GM21723 (cell line): ENCODE results near the gene C8B.

Source experiments
- ATAC-seq: cut with Tn5 transposase; IDR thresholded peaks from one replicate; pipeline ENCODE4 v1.9.1; 2021; ENCODE audit warnings: mild to moderate bottlenecking, moderate library complexity; ENCODE audit not compliant: unreplicated experiment

Gene C8B

DNA sequence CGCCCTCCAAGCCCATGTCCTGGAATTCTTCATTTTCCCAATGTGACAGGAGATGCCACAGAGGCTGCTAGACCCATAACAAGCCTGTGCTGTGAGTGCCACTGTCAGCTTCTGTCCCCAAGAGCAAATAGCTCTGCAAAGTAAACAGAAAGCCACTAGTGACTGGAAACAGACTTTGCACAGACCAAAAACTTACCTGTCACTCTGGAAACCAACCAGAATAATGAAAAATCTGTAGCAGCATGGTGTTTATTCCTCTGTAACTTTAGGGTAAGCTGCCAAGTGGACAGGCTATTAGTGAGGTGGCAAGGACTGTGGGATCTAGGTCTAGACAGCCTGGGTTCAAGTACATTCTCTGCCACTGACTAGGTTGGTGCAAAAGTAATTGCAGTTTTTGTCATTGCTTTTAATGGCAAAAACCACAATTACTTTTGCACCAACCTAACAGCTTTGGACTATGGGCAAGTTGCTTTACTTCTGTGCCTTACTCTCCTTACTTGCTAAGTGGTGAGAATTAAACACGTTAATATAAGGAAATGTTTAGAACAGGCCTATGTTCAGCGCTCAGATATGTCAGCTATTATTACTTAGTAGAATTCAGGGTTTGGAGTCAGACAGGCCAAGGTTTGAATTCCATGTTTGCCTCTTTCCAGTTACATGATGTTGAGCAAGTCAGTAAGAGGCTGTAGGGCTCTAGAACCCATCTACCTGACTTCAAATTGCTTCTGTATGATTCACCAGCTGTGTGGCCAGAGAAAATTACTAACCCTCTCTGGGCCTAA is at the start of gene C8B:
C8B (minus strand) TSS at position 100 of the 782 bp plus-strand sequence; CDS start at position 33, 67 bp downstream.
- no peak for ATAC-seq

DNA sequence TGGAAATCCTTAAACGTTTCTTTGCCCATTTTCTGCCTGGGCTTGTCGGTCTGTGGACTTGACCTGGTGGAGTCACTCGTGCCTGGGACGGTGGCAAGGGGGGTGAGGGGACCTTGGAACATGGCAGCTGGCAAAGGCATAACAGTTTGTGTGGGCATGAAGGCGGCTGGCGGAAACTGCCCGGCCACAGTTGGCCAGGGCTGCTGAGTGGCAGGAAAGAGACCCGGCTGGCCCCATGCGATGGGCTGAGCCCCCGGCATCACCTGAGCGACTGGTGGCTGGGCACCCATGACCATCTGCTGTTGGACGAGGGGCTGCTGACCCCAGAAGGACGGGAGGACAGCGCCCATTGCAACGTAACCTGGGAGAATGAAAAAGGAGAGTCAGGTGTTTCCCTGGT is 49.3 kb upstream of the C8B start:
- ATAC-seq: no peak

DNA sequence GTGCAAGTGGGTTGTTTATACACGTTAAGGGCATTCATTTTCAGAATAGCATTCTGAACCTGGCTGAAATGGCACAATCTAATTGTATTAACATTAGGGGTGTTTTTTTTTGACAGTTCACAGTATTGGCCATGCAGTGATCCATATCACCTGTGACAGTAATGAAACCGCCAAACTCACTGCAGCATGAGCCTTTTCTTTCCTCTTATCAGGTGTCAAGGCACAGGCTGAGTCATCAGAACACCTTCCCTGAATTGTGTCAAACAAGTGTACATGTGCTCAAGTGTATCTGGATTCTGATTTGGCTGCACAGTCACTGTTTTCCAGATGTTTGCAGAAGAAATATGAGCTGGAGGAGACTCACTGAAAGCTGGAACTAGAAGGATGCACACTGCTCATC is 47.7 kb upstream of the C8B start:
- no peak for ATAC-seq

DNA sequence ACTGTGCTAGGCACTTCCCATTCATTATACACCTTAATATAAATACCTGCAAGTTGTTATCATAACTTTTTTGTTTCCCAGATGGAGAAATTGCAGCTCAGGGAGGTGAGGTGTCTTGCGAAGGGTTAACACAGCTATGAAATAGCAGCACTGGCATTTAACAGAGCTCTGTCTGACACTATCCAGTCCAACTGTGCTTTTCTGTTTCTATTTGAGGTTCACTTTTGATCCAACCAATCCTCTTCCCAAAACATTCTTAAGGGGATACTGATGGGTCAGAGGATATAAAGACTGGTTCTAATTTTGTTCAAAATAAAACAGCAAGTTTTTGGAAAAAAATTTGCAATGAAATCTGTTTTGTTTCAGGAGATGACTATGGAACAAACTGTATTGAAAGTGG is 46.5 kb upstream of the C8B start:
- ATAC-seq: no peak

DNA sequence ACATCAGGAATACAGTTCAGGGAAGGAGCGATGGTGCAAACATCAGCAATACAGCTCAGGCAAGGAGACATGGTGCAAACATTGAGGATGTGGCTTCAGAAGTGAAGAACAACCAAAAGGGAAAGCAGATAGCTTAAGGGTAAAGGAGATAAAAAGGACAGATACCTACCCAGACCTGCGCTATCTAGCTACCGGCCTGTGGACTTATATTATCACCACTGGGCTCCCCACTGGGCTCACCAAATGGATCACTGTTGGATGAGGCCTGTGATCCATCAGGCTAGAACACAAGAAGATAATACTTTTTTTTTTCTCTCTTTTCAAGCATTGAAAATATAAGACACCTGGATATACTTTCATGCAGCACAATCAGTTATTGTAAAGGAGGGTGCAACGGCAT is 44.7 kb upstream of the C8B start:
- no peak for ATAC-seq

DNA sequence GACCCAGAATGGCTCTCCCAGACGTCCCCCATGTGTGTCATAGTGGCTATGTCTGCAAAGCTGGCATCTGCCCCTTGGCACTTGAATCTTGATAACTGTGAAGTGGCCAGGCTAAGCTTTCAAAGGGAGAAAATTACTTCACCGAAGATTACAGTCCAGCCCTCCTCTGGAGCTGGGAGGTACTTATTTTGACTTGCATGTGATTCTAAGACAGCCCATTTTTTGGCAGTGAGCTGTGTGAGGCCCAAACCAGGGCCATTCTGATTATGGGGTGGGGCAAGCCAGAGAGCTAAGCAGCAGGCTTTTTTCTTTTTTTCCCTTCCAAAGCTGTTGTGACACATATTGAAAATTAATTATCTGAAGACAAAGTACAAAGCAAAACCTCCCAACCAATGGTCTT is 42.1 kb upstream of the C8B start:
- no peak for ATAC-seq

DNA sequence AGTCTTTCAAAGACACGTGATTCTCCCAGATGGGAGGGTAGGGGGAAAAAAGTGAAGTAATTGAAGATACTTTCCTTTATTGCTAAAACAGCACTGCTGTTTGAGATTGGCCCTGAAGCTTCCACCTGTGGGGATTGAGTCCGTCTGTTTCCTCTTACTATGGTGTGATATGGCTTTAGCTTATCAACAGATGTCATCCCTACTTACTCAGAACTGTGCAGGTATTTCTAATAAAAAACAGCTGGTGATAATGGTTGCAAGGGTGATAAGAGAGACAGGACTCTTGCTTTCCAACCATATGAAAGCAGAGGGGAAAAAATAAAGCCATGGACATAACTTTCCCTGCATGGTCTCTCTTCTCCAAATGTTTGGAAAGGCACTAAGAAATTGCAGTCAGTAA is 41.7 kb upstream of the C8B start:
- ATAC-seq: no peak

DNA sequence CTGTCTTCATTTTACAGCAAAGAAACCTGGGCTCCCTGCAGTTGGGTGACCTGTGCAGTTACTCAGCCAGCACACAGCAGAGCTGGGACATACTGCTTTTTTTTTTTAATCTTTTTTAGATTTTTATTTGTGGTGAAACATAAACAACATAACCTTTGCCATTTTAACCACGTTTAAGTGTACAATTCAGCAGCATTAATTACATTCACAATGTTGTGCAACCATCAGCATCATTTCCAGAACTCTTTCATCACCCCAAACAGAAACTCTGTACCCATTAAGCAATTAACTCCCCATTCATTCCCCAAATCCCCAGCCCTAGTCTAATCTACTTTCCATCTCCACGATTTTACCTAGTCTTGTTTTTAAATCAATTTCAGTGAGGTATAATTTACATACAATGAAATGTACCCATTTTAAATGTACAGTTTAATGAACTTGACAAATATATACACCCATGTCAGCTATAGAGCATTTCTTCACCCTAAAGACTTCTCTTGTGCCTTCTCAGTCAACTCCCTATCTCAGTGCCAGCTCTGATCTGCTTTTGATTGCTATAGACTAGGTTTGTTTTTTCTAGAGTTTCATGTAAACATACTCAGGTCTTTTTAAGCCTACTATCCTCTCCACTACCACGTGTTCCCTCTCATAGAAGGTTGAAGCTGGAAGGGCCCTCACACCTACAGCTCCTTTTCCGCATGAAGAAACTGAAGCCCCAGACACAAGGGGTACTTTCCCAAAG is 37.8 kb upstream of the C8B start:
- no peak for ATAC-seq

DNA sequence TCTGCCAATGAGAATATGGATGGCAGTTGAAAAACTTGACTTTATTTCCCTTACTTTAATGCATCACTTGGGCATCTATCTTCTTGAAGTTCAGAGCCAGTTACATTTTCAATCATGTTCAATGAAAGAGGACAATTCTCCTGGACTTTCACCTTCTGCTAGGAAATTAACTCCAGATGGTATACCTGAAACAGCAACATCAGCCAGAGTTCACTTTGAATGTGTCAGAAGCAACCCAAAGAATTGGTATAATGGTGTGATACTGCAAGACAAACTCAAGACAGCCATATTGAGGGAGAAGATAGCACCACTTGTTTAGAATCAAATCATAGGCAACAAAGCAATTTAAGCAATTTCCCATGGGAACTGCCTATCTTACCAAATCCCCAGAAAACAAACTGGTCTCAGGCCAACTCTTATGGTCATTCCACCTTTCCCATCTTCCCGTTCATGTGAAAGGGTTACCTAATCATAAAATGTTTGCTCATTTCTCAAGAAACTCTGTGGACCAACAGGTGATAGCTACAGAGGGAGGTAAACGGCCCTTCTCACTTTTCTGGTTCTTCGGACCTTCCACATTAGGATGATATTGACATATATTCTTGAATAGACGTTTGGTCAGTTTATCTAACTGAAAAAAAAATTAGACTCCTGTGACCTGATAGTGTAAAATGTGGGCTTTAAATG is 29.7 kb upstream of the C8B start:
- ATAC-seq: no peak

DNA sequence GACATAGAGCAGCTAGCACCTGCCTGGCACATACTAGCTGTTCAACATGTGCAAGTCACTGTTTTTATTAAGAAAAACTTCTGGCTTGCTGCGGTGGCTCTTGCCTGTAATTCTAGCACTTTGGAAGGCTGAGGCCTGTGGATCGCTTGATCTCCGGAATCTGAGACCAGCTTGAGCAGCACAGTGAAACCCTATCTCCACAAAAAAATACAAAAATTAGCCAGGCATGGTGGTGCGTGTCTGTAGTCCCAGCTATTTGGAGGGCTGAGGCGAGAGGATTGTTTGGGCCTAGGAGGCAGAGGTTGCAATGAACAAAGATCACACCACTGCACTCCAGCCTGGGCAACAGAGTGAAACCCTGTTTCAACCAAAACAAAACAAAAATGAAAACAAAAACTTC is 27.7 kb upstream of the C8B start:
- ATAC-seq: no peak

DNA sequence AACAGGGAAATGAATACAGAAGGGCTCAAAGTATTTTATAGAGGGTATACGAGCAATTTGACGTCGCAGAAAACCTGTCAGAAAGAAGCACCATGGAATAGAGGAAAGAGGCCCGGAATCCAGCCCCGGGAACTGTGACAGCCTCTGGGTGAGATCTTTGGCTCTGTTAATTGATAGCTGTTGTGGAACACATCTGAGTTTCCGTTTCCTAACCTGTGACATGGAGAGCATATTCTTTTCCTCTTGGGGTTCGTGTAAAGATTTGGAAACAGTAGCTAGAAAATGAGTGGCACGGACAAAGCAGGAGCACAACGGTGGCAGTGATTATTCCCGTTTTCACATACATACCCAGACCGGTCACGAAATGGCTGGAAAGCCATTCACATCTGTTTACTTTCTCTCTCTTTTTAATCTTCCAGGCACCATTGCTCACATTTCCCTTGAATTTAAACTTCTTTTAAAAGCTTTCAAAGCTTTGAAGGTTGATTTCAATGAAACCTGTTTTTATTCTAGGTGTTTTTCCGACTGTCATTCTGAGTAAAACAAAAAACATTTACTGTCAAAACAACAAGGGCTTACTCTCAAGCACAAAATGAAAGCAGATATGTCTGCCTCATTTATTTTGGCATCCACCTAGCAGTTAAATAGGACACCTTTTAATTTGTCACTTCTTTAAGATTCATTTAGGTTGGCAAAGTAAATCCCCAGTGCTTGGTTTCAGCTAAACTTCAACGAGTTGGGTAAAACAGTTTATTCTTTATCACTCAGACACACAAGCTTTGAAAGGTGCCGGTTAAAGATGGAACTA is 26.7 kb upstream of the C8B start:
- ATAC-seq: no peak

DNA sequence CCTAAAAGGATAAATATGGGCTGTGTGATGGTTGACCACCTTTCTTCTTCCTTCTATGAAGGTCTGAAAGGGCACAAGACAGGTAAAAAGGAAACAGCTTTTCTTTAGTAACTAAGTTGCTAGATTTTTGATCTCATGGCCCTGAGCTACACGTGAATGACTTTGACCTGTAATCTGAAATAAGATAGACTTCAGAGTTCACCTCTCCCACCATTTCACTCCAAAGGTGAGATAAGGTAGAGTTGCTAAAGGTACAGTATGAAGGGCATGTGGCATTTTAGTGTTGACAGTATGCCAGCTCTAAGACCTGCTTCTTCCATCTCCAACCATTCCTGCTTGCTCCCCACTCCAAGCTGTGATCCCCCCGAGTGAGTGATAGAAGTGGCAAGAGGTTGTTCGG is 25.8 kb upstream of the C8B start:
- ATAC-seq: no peak

DNA sequence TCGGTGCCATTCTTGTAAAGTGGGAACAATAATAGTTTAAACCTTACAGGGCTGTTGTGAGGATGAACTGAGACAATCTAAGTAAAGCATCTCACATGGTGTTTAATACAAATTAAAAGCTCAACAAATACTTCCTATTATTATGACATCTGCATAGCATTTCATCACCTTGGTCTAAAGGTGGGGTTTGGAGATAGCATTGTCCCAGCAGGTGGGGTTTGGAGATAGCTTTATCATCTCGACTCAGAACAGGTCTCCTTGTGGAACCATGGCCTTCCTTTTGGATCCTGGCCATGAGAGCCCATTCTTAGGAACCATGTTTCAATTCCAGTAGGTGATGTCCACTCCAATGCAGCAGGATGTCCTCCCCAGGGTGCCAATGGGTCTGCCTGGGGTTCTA is 20.6 kb upstream of the C8B start:
- no peak for ATAC-seq

DNA sequence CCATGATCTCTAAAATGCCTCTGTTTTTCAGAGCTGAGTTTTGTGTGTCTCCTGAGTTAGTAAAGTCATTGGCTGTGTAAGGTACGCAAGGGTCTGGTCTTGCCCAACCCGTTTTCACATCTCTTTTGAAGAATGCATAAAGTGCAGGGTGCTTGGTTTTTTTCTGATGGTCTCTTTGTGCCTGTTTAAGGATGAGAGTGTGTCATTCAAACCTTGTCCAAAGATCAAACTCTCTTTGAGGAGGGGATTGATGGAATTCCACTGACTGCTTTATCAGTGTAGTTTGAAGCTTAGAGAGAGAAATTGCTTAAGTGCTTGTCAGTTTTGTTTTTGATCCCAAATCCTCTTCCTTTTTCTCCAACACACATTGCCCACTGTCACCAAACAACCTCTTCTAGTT is 20.0 kb upstream of the C8B start:
- no peak for ATAC-seq

DNA sequence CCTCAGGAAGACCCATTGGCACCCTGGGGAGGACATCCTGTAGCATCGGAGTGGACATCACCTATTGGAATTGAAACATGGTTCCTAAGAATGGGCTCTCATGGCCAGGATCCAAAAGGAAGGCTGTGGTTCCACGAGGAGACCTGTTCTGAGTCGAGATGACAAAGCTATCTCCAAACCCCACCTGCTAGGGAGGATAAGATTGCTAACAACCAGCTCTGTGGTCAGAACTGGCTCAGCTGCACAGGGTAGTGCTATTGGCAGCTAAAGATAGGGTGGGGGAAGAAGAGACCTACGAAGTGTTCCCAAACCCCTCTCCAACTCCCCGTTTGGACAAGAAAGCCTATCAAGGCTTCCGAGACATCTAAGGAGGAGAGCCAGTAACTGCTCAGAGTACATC is 17.7 kb upstream of the C8B start:
- no peak for ATAC-seq

DNA sequence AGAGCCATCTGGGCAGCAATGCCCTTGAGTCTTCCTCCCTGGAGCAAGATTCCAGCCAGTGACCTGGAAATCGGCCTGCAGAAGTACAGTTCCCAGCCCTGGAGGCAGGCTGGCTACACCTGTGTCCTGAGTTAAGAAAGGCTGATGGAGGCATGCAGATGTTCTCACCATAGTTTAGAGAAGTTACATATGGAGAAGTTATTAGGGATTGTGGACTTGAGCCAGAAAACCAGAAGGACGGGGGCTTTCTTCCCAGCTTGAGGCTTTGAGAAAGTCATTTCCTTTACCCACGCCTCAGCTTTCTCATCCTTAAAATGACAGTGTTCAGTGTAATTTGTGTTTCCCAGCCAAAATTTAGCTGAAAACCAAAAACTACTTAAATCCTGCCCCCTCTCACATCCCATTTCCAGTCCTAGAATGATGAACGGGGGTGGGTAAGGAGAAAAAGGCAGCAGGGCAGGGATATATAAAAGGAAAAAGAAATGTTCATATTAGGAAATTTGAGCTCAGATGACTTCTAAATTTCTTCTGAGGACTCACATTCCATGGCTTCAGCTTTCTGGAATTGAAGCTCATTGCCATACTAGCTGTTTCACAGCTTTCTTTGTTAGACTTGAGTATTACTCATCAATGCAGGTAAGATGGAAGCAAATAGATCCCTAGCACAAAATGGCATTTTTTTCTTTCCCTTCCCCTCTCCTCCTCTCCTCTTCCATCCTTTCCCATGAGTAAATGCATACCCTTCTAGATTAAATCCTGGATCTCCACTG is 14.4 kb upstream of the C8B start:
- ATAC-seq: no peak

DNA sequence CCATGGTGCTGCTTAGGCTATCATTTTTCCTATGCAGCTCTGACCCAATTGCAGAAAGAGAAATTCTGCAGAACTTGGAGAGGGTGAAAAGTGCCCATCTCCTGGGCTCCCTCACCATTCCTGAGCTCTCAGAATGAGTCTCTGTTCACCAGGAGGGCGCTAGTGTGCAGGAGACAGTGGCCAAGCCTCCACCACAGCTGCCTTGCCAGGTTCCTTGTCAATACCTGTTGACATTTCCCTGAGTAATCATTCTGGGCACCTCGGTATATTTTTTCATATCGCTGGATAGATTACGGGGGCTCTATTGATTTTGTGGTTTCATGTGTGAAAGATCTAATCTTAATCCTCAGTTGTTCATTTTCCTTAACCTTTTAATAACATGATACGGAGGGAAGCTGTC is 13.0 kb upstream of the C8B start:
- ATAC-seq: no peak

DNA sequence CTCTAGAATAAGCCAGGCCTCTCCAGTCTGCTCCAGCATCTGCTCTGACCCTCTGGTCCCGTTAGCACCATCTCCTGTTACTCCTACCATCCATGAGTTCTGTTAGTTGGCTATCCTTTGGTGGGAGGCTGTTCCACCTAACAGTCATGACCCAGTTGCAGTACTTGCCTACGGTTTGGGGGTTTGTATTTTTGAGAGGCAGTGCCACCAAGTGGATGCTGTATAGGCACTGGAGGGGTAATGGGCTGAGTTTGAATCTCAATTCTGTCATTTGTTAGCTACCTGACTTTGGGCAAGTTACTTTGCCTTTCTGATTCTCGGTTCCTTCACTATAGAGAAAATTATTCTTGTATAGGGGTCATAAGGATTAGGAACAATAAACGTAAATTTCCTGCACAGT is 12.1 kb upstream of the C8B start:
- ATAC-seq: no peak

DNA sequence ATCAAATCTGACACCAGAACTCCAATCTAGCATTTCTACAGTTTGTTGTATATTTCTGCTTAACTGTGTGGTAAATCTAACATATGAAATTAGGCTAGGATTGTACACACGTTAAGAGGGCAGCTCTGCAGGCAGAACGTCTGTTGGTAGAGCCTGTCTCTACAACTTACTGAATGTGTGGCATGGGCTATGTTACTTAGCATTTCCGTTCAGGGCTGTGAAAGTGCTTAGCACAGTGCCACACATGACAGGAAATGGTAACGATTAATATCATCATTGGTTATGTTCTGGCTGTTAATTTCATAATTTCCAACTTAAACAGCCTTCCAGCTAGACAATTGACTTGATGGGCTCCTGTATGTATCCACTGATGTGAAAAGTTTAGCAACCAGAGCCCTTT is 9.6 kb upstream of the C8B start:
- no peak for ATAC-seq

DNA sequence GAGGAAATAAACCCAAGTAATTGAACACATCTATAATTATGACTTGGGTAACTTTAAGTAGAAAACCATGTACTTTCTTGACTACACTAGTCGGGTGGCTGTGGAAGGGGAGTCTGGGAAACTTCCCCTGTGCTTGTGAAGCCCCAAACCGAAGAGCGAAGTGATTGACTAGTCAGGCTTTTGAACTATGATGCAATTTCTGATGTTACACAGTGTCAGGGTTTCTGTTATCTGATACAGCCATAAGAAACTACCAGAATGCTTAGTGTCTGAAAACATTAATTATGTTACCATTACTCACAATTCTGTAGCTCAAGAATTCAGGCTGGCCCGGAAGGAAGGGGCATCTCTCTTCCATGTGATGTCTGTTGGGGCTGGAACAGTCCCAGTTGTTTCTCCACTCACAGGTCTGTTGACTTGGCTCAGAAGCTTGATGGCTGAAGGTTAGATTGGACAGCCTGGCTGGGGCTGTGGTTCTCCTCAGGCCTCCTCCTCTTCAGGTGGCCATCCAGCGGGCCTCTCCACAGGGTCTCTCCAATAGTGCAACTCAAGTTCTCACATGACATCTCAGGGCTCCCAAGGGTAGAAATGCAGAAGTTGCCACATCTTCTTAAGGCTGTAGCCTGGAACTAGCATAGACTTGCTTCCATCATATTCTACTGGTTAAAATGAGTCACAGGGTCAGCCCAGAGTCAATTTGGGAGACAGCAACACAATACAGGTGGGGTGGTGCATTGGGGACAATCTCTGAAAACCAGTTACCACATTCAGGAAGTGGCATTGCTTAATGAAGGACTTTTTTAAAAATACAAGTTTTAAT is 8.3 kb upstream of the C8B start:
- ATAC-seq: no peak
